ENCODE measurements around the gene SRCAP. TPM values are rescaled to one million over a fixed set of nuclear protein-coding genes. Genes with fewer than 3 reads are reported as not detected.
A peak's percentile ranks its signal among the peaks of the same experiment; 100 is the strongest.

SRCAP gene
- total RNA-seq, 1 experiment from 2014 or later, result 60.7 TPM

- no peaks in the 10 kb centered on the region for H3K9me3 Mint-ChIP-seq (ENCODE audit: unreplicated experiment)
- TF ChIP-seq CTCF (IDR thresholded peaks at IDR 0.05; ENCODE audit: unreplicated experiment), result no peak
- intact Hi-C loops (cut with micrococcal nuclease), result no loop called here
- DNase-seq (ENCODE audit: unreplicated experiment), result no peak
- H3K27me3 Mint-ChIP-seq (ENCODE audit: insufficient read depth, unreplicated experiment), result no peaks in the 10 kb centered on the region
- H3K27ac Mint-ChIP-seq (ENCODE audit: low read depth, unreplicated experiment), result no peak overlapping the region
- peaks cover 6% of the 10 kb centered on the region for H3K4me1 Mint-ChIP-seq (ENCODE audit: insufficient read depth, unreplicated experiment)
- H3K4me3 Mint-ChIP-seq (ENCODE audit: unreplicated experiment), result no peak overlapping the region
- peaks cover 82% of the 10 kb centered on the region for H3K36me3 Mint-ChIP-seq (ENCODE audit: insufficient read depth, unreplicated experiment)
- ChIA-PET CTCF (interaction anchor here (0.6 to 1.0 kb wide), 3 partner anchors 111 to 131 kb away, joined by 3 to 8 read pairs (median 3); no protein-coding TSS in a partner anchor), POLR2A (interaction anchor here (0.7 kb wide), 1 partner anchor 171 kb away, joined by 3 read pairs; no protein-coding TSS in a partner anchor)
- no TSS peak for BruUV-seq (replicated peaks)
Measured at GRCh38 chr16:30769379-30770089, 70.6 kb downstream of the SRCAP start.

GRCh38 chr16:30771726-30772125, 72.8 kb downstream of the SRCAP start:
- Mint-ChIP-seq H3K36me3 (ENCODE audit: insufficient read depth, unreplicated experiment) (peaks cover 82% of the 10 kb centered on the region), H3K9me3 (ENCODE audit: unreplicated experiment) (no peaks in the 10 kb centered on the region), H3K27ac (ENCODE audit: low read depth, unreplicated experiment) (no peak overlapping the region), H3K4me1 (ENCODE audit: insufficient read depth, unreplicated experiment) (peaks cover 8% of the 10 kb centered on the region), H3K27me3 (ENCODE audit: insufficient read depth, unreplicated experiment) (no peaks in the 10 kb centered on the region), H3K4me3 (ENCODE audit: unreplicated experiment) (no peak overlapping the region)
- CTCF ChIA-PET, result interaction anchor here (0.7 to 1.6 kb wide), 3 partner anchors 11 to 170 kb away, joined by 3 to 4 read pairs (median 4); no protein-coding TSS in a partner anchor
- no peak for DNase-seq (ENCODE audit: unreplicated experiment)
- POLR2A ChIA-PET, result interaction anchor here (1.3 to 1.6 kb wide), 2 partner anchors 9 to 24 kb away, joined by 4 to 5 read pairs; partner anchors contain the start of genes PHKG2 and RNF40
- no peak for TF ChIP-seq CTCF (IDR thresholded peaks at IDR 0.05; ENCODE audit: unreplicated experiment)
- BruUV-seq (replicated peaks), result no TSS peak
- intact Hi-C loops (cut with micrococcal nuclease), result no loop called here

GRCh38 chr16:30773826-30774225, 74.9 kb downstream of the SRCAP start:
- intact Hi-C loops (cut with micrococcal nuclease), result no loop called here
- CTCF ChIA-PET, result interaction anchor here (1.4 to 2.0 kb wide), 2 partner anchors 9 to 41 kb away, joined by 5 to 7 read pairs; no protein-coding TSS in a partner anchor
- Mint-ChIP-seq H3K4me3 (ENCODE audit: unreplicated experiment) (no peak overlapping the region), H3K4me1 (ENCODE audit: insufficient read depth, unreplicated experiment) (peaks cover 22% of the 10 kb centered on the region), H3K27me3 (ENCODE audit: insufficient read depth, unreplicated experiment) (no peaks in the 10 kb centered on the region), H3K9me3 (ENCODE audit: unreplicated experiment) (no peaks in the 10 kb centered on the region), H3K27ac (ENCODE audit: low read depth, unreplicated experiment) (no peak overlapping the region), H3K36me3 (ENCODE audit: insufficient read depth, unreplicated experiment) (peaks cover 72% of the 10 kb centered on the region)
- POLR2A ChIA-PET, result interaction anchor here (0.7 to 3.0 kb wide), 3 partner anchors 10 to 34 kb away, joined by 3 to 27 read pairs (median 11); partner anchors contain the start of genes PHKG2 and RNF40
- DNase-seq (ENCODE audit: unreplicated experiment), result no peak
- no TSS peak for BruUV-seq (replicated peaks)
- TF ChIP-seq CTCF (IDR thresholded peaks at IDR 0.05; ENCODE audit: unreplicated experiment), result no peak

- peaks cover 22% of the 10 kb centered on the region for H3K4me1 Mint-ChIP-seq (ENCODE audit: insufficient read depth, unreplicated experiment)
- intact Hi-C loops (cut with micrococcal nuclease), result loop anchor here (5.0 kb wide), 1 partner anchor 38 kb away; no protein-coding TSS in a partner anchor
- BruUV-seq (replicated peaks), result no TSS peak
- peaks cover 64% of the 10 kb centered on the region for H3K36me3 Mint-ChIP-seq (ENCODE audit: insufficient read depth, unreplicated experiment)
- POLR2A ChIA-PET, result interaction anchor here (0.6 to 3.0 kb wide), 19 partner anchors 11 to 1819 kb away, joined by 3 to 27 read pairs (median 5); partner anchors contain the start of genes KAT8, PHKG2, RNF40 and SRCAP
- H3K27me3 Mint-ChIP-seq (ENCODE audit: insufficient read depth, unreplicated experiment), result no peaks in the 10 kb centered on the region
- no peaks in the 10 kb centered on the region for H3K9me3 Mint-ChIP-seq (ENCODE audit: unreplicated experiment)
- DNase-seq (ENCODE audit: unreplicated experiment), result no peak
- peak overlapping the region; percentile 85 for H3K4me3 Mint-ChIP-seq (ENCODE audit: unreplicated experiment)
- TF ChIP-seq CTCF (IDR thresholded peaks at IDR 0.05; ENCODE audit: unreplicated experiment), result no peak
- CTCF ChIA-PET, result interaction anchor here (1.4 to 2.0 kb wide), 2 partner anchors 10 to 41 kb away, joined by 5 to 7 read pairs; no protein-coding TSS in a partner anchor
- peak overlapping the region; percentile 82 for H3K27ac Mint-ChIP-seq (ENCODE audit: low read depth, unreplicated experiment)
Measured at GRCh38 chr16:30774367-30775130, 75.6 kb downstream of the SRCAP start.
